CD4-positive, alpha-beta T cell treated with Interleukin-6 at 100 ng/mL for 8 hours (primary cell): Measurements from ENCODE around the gene S1PR5.

Source experiments
- DNase-seq: peaks from one replicate; pipeline ENCODE4 v3.0.0-alpha.2; 2020; ENCODE audit warnings: mixed read lengths, low spot score

The S1PR5 gene

GRCh38 chr19:10467104-10467706 lies 50.0 kb downstream of the S1PR5 start:
- no peak for DNase-seq

GRCh38 chr19:10464456-10464855 lies 52.8 kb downstream of the S1PR5 start:
- no peak for DNase-seq
